Uterus (tissue), 4 donors: ENCODE results near the gene AURKA. TPM values are rescaled to one million over a fixed set of nuclear protein-coding genes. Genes with fewer than 3 reads are reported as not detected.
"Not testable (repeated sequence)": the region's sequence is repeated elsewhere in the genome, so short reads cannot be mapped to it uniquely, and the experiment has no call there.

Experiments used
- DNase-seq, 2 donors: peaks; one replicate each; pipeline ENCODE4 v3.0.0-alpha.2; 2019 to 2020
- H3K27ac ChIP-seq, 2 donors: fragments of 200-600 bp; sonication (generic); 1 replicate in 1 of 2; 2 replicates in 1 of 2; pipeline ENCODE4 v1.5.1; 2016 to 2018
- H3K27me3 ChIP-seq, 2 donors: fragments of 200-600 bp; sonication (generic); one replicate each; pipeline ENCODE4 v1.5.1; 2018 to 2019; ENCODE audit warnings: control low read depth in 1 of 2
- H3K36me3 ChIP-seq, 2 donors: fragments of 200-600 bp; sonication (generic); one replicate each; pipeline ENCODE4 v1.5.1; 2019; ENCODE audit warnings: control low read depth in 1 of 2
- H3K4me1 ChIP-seq, 2 donors: fragments of 200-600 bp; sonication (generic); one replicate each; pipeline ENCODE4 v1.5.1; 2018 to 2019; ENCODE audit warnings: control low read depth in 1 of 2
- H3K4me3 ChIP-seq, 2 donors: fragments of 200-600 bp; sonication (generic); 1 replicate in 1 of 2; 2 replicates in 1 of 2; pipeline ENCODE4 v1.5.1; 2018 to 2019; ENCODE audit warnings: mild to moderate bottlenecking in 1 of 2
- H3K9me3 ChIP-seq, 2 donors: fragments of 200-600 bp; sonication (generic); one replicate each; pipeline ENCODE4 v1.5.1; 2019; ENCODE audit warnings: control low read depth in 1 of 2
- POLR2A ChIP-seq, 2 donors: fragments of 450-650 bp; IDR thresholded peaks; one replicate each; pipeline ENCODE4 v1.6.1; 2016; ENCODE audit warnings: antibody characterized with exemption in 2 of 2, mild to moderate bottlenecking in 1 of 2, moderate library complexity in 1 of 2
- intact Hi-C: fragments of 100-400 bp; cut with DNase I; formaldehyde crosslinking; loops from one replicate; pipeline ENCODE4 v1.15.1; 2023; ENCODE audit warnings: low total_unique reads
- total RNA-seq, 4 donors: library from RNA; depleted of rRNA in 3 of 4; stranded (reverse); fragments of >200 nt in 3 of 4; gene quantifications; one replicate each; pipeline versions ENCODE4 v1.1.0 to v1.2.4, GENCODE V29; 2014 to 2023
- TF ChIP-seq, protein P1 (sequence below), 4 experiments: fragments of 200-600 bp in 2 of 4; fragments of 450-650 bp in 2 of 4; sonication (generic) in 2 of 4; IDR thresholded peaks; one replicate each; pipeline ENCODE4 v1.5.1; 2016 to 2019; ENCODE audit warnings: antibody characterized with exemption in 4 of 4, mild to moderate bottlenecking in 2 of 4, moderate library complexity in 1 of 4
- donor health status: DM: yes; HTN: yes; CAD: no.

Gene AURKA
- total RNA-seq, 4 donors from 2014 or later = 1.9 to 17.4 (median 9.7) TPM; not detected in 1

DNA sequence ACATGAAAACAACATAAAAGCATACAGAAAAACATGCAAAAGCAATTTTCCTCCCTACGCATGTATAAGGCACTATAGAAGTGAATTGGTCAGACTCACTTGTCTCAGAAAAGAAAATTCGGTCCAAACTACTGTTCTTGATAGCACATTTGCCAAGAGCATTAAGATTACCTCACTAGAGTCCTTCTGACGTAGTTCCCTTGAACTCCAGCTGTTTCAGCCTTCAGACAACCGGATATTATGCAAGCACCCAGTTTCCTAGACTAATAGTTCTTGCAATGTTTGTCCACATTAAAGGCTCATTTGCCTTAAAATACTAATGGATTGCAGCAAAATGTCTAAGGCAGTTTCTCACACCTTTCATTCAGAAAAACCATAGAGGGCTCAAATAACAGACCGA, 17.5 kb upstream of the AURKA start:
- intact Hi-C loops = loop anchor here (10.0 kb wide), 1 partner anchor 55 kb away; the partner anchor contains the start of gene RTF2
- H3K27ac ChIP-seq = no peak overlapping the region
- H3K36me3 ChIP-seq = no peaks in the 10 kb centered on the region
- no peaks in the 10 kb centered on the region for H3K4me1 ChIP-seq
- no peak for TF ChIP-seq POLR2A (IDR thresholded peaks at IDR 0.05)
- TF ChIP-seq, protein P1, sequence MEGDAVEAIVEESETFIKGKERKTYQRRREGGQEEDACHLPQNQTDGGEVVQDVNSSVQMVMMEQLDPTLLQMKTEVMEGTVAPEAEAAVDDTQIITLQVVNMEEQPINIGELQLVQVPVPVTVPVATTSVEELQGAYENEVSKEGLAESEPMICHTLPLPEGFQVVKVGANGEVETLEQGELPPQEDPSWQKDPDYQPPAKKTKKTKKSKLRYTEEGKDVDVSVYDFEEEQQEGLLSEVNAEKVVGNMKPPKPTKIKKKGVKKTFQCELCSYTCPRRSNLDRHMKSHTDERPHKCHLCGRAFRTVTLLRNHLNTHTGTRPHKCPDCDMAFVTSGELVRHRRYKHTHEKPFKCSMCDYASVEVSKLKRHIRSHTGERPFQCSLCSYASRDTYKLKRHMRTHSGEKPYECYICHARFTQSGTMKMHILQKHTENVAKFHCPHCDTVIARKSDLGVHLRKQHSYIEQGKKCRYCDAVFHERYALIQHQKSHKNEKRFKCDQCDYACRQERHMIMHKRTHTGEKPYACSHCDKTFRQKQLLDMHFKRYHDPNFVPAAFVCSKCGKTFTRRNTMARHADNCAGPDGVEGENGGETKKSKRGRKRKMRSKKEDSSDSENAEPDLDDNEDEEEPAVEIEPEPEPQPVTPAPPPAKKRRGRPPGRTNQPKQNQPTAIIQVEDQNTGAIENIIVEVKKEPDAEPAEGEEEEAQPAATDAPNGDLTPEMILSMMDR (IDR thresholded peaks at IDR 0.05) = no peak
- no peaks in the 10 kb centered on the region for H3K9me3 ChIP-seq
- no peaks in the 10 kb centered on the region for H3K27me3 ChIP-seq
- no peak overlapping the region for H3K4me3 ChIP-seq
- no peak for DNase-seq

DNA sequence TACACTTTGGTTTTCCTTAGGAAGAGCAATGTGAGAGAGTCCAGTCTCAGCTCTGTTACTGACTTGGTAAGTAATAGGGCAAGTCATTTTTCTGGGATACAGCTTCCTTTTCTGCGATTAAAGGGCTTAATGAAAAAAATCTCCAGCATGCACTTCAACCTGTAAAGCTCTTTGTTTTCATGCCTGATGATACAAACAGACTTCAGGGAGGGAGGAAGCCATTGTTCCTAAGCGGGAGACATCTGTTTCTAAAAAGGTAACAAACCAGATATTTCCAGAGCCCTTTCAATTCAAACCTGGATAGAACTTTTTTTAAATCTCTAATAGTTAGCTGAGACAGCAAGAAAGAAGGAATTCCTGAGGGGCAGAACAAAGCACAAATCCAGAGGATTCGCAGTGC, 14.9 kb upstream of the AURKA start:
- Histone ChIP-seq H3K4me3 (no peak overlapping the region), H3K36me3 (no peaks in the 10 kb centered on the region), H3K27ac (no peak overlapping the region), H3K4me1 (no peaks in the 10 kb centered on the region), H3K9me3 (no peaks in the 10 kb centered on the region), H3K27me3 (no peaks in the 10 kb centered on the region)
- intact Hi-C loops = loop anchor here (10.0 kb wide), 1 partner anchor 58 kb away; the partner anchor contains the start of gene RTF2
- DNase-seq = no peak
- no peak for TF ChIP-seq POLR2A (IDR thresholded peaks at IDR 0.05)
- TF ChIP-seq, protein P1 (IDR thresholded peaks at IDR 0.05) = no peak

DNA sequence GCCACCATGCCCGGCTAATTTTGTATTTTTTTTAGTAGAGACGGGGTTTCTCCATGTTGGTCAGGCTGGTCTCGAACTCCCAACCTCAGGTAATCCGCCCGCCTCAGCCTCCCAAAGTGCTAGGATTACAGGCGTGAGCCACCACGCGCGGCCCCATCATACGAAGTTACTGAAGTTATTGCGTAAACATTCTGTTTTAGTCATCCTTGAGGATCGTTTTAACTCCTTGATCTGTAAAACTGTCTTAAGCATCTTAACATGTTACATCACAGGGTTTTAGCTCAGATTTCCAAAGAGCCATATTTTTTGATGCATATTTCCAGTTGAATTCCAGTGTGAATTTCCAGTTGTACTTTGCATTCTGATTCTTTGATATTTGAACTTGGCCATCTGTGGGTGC, 13.3 kb upstream of the AURKA start:
- H3K9me3 ChIP-seq, H3K4me1 ChIP-seq, H3K27ac ChIP-seq, DNase-seq, H3K36me3 ChIP-seq, H3K27me3 ChIP-seq, H3K4me3 ChIP-seq: not testable (repeated sequence)
- intact Hi-C loops = loop anchor here (10.0 kb wide), 1 partner anchor 59 kb away; the partner anchor contains the start of gene RTF2

DNA sequence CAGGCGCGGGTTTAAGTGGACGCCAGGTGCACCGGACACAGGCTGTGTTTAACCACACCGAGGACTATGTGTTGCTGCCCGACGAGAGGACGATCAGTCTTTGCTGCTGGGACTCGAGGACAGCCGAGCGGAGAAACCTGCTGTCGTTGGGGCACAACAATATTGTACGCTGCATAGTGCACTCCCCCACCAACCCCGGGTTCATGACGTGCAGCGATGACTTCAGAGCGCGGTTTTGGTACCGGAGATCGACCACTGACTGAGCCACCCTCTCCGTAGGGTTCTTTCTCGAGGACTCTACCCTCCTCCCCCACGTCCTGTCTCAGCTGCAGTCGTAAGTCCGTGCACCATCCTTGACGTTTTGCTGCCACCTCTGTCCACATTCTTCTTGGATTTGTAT, 11.4 kb upstream of the AURKA start:
- intact Hi-C loops = loop anchor here (10.0 kb wide), 1 partner anchor 61 kb away; the partner anchor contains the start of gene RTF2
- H3K4me1 ChIP-seq = no peaks in the 10 kb centered on the region
- DNase-seq = no peak
- H3K9me3 ChIP-seq = no peaks in the 10 kb centered on the region
- no peaks in the 10 kb centered on the region for H3K27me3 ChIP-seq
- no peak overlapping the region for H3K27ac ChIP-seq
- TF ChIP-seq, protein P1 (IDR thresholded peaks at IDR 0.05) = no peak
- TF ChIP-seq POLR2A (IDR thresholded peaks at IDR 0.05) = no peak
- H3K36me3 ChIP-seq = no peaks in the 10 kb centered on the region
- no peak overlapping the region for H3K4me3 ChIP-seq

DNA sequence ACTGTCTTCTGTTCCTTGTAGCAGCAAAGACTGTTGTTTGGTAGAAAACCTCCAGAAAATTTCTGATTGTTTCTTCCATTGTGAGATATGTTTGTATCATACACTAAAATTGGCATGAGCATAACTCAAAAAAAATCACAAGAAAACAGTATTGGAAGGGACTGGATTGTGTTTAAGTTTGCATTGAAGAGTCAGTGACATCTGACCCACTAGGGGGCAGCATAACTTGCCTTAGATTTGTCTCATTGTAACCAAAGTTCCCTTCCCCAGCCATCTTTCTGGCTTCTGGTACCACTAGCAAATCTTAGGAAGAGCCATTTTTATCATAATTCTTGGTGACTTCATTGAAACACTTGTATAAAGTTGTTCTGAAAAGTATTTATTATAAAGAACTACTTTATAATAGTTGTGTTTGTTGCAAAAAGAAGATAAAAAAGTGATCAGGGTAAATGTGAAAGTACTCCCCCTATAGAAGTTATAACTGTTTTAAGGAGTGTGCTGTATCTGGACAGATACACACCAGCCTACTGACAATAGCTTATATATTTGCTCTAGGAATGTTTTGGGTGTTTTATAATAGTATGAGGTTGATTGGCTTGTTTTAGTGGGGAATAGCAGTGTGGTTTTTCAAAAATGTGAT, 8.1 kb upstream of the AURKA start:
- DNase-seq = no peak
- H3K4me1 ChIP-seq = no peaks in the 10 kb centered on the region
- H3K36me3 ChIP-seq = no peaks in the 10 kb centered on the region
- no peaks in the 10 kb centered on the region for H3K9me3 ChIP-seq
- H3K27ac ChIP-seq = no peak overlapping the region
- TF ChIP-seq, protein P1 (IDR thresholded peaks at IDR 0.05) = peak; percentile 38 to 50 (median 45)
- TF ChIP-seq POLR2A (IDR thresholded peaks at IDR 0.05) = no peak
- intact Hi-C loops = loop anchor here (10.0 kb wide), 1 partner anchor 65 kb away; the partner anchor contains the start of gene RTF2
- H3K4me3 ChIP-seq = no peak overlapping the region
- H3K27me3 ChIP-seq = no peaks in the 10 kb centered on the region
